GM18873 (cell line): ENCODE measurements around the gene KCNK15.

Source experiments
- ATAC-seq: cut with Tn5 transposase; IDR thresholded peaks from one replicate; pipeline ENCODE4 v1.9.1; 2021; ENCODE audit warnings: mild to moderate bottlenecking, moderate library complexity, moderate number of reproducible peaks; ENCODE audit not compliant: unreplicated experiment, low FRiP score

KCNK15 gene

DNA sequence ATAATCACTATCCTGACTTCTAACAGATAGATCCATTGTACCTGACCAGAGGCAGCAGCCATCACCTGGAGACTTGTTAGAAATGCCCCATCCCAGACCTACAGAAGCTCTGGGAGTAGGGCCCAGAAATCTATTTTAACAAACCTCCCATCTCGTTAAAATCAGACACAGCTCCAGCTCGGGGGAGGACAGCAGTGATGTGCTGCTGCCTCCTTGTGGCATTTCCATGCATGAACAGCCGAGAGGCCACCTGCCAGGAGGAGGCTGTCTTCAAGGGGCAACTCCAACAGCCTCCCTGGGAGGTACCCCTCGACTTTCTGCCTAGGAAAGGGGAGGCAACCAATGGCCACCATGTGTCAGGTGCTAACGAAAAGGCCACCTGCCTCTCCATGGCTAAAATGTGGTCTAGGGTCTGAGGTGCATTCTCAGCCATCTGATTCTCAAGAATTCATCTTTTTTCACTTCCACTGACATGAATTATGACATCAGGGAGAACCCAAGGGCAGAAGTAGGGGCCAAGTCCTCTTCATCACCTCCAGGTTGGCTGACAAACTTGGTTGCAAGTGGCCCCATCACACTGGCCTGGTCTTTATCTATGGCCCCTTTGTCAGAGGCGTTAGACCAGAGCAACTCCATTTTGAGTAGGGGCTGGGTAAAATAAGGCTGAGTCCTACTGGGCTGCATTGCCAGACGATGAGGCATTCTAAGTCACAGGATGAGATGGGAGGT is 12.2 kb upstream of the KCNK15 start:
- no peak for ATAC-seq

DNA sequence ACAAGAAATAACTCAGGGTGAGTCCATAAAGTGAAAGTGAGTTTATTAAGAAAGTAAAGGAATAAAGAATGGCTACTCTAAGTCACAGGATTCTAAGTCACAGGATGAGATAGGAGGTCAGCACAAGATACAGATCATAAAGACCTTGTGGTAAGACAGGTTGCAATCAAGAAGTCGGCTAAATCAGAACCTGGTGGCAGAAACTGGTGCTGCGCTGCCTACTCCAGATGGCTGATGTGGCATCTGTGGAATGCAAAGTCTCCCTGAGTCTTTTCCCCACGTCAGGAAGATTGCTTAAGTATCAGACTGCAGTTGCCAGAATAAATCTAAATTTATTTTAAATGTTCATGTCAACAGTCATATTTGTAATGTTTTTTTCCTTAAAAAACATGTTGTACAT is 10.7 kb upstream of the KCNK15 start:
- no peak for ATAC-seq

DNA sequence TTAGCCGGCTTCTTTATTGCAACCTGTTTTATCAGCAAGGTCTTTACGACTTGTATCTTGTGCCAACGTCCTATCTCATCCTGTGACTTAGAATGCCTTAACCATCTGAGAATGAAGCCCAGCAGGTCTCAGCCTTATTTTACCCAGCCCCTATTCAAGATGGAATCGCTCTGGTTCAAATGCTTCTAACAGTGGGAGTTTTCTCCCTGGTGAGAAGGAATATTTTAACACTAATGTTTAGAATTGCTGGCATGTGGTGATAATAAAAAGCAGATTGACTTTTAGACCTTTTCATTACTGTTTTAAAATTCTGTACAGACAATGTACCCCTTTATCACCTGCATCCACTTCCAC is 9.9 kb upstream of the KCNK15 start:
- no peak for ATAC-seq

DNA sequence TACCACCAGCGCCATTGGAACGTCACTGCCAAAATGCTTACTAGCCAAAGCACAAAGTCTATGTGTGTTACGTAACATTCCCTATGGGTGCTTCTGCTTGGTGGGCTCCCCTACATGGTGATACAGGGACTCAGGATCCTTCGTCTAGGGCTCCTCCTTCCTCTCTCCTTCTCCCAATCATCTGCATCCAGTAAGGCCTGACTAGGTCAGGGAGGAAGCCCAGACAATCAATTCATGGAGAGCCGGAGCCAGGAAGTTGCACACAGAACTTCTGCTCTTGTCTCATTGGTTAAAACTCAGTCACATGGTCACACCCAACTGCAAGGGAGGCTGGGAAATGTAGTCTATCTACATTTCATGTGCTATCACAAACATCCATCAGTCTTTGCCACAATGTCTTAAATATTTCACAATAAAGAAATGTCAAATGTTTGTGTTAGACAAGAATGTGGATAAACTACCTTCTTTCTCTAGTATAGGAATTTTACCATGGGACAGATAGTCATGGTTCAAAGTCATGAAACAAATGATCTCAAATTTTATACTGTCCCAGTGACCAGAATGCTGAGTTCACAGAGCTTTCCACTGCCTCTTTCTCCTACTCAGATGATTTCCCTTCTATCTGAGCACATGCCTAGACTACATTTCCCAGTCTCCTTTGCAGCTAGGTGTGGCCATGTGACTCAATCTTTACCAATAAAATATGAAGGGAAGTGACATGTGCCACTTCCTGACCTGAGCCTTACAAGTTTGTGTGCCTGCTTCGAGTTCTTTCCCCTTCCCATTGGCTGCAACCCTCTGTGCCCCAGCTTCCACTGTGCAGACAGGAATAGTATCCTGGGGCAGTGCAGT is 9.3 kb upstream of the KCNK15 start:
- ATAC-seq = no peak

DNA sequence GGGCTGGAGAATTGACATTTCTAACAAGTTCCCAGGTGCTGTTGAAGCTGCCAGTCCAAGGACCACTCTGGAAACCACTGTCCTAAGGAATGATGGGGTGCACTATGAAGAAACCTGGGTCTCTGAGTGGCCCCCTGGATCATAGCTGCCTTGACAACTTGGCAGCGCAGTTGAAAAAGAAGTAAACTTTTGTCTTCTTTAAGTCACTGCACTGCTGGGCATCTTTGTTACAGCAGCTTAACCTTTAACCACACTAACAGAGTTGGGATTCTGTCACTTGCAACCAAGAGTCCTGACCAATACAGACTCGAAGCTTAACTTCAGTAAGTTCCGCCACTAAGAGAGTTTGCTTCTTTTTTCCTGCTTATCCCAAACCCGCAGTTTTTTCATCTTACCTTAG is 8.5 kb upstream of the KCNK15 start:
- no peak for ATAC-seq

DNA sequence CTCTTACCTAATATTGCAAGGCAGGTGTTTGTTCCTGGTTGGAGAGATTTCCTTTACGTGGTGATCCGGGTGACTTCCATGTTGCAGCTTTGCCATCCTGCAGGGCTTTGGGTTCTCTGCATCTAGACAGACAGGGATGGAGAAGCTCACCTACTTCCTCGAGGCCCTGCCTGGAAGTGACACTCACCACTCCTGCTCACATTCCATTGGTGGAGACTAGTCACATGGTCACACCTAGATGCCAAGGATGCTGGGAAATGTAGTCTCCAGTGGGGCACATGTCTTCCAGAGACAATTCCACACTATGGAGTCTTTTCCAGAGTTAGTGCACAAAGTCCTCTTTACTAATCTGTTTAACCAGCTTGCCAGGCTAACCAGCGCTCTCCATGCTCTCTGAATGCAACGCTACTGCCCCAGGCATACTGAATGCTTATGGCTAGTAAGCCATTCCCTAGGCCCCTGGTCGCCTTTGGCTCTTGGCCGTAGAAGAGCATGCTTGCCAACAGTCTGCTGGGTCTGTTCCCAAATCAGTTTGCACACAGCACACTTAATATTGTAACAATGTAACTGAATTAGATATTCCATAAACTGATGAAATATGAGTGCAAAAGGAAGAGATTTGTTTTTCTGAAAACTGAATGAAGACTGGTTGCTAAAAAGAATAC is 6.7 kb upstream of the KCNK15 start:
- ATAC-seq = no peak

DNA sequence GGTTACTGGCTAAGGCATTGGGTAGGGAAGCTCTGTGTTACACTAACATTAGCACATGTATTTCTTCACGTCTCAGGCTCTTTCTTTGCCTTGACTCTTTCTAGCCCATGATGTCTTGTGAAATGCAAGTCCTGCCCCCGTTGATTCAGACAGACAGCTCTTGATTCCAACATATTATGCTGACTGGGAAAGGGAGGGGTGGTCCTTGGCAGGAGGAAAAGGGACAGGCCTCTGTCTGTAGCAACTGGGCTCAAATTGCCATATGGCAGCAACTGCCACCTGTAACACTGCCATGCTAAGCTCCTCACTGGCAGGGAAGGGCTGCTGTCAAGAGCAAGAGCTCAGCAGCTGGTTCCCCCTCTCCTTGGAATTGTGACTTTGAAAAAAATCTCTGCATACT is 5.7 kb upstream of the KCNK15 start:
- no peak for ATAC-seq

DNA sequence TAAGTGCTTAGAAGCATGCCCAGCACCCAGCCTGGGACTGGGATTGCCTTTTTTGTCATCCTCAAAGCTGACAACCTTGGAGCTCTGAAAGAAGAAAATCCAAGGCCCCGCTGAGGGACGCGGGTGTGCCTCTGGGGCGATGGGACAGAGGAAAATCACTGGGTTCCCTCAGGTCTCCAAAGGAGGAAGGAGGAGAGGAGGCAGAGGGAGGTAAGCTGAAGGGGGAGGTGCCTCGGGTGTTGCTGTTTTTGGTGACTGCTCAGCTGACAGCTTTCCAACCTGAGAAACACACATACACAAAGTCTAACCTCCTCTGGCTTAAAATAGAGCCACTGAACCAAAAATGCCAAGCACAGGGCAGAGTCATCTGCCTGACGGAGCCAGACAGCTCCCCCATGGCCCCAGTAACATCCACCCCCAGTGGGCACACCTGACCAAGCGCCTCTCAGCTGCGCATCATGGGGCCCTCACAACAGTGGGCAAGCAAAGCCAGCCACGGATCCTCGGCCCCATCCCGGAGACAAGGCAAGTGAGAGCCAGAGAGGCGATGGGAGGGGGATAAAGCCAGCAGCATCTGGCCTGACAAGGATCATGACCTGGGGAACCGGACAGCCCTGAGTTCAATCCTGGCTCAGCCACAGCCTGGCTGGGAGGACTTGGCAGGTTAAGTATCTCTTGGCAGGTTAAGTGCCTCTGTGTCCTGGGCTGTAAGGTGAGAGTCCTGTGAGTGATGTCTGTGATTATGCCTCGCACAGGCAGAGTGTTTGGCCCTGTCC is 3.2 kb upstream of the KCNK15 start:
- ATAC-seq = no peak

DNA sequence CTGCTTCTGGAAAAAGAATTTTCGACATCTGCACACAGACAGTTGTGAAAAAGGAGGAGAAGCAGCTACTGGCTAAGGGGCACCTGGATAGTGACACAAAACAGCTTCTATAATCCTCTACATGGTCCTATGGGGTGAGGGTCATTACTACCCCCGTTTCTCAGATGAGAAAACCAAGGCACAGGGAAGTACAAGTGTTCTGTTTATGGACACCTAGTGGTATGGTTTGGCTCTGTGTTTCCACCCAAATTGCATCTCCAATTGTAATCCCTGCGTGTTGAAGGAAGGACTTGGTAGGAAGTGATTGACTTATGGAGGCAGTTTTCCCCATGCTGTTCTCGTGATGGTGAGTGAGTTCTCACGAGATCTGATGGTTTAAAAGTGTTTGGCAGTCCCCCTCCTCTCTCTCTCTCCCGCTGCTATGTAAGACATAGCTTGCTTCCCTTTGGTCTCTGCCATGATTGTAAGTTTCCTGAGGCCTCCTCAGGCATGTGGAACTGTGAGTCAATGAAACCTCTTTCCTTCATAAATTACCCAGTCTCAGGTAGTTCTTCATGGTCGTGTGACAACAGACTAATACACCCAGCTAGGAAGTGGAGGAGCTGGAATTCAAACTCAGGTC is 2.5 kb upstream of the KCNK15 start:
- ATAC-seq = no peak

DNA sequence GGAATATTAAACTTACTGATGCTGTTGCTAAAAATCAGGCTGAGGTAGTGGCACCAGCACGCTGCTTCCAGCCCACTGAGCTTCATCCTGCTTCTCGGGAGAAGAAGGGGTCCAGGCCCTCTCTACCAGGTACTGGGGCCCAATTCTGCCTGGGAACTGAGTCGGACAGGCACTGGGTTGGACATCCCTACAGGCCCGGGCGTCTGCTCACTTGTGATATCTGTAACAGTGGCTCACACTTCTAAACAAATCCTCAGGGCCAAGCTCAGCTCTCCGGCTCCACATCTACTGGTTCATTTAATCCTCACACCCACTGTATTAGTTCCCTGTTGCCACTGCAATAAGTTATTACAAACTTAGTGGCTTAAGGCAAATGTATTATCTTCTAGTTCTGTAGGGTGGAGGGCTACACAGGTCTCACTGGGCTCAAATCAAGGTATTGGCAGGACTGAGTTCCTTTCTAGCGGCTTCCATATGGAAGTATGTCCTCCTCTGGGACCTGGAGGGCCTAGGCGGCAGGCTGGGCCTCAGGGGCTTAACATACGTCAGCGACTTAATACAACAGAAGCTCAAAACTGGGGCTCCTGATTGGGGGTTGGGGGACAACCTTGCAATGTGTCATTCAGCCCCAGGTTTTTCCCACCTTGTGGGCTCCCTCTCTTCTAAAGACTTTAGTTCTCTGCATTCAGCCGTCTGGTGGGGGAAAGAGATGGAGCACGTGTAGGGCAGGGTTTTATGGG is 1.6 kb upstream of the KCNK15 start:
- no peak for ATAC-seq

DNA sequence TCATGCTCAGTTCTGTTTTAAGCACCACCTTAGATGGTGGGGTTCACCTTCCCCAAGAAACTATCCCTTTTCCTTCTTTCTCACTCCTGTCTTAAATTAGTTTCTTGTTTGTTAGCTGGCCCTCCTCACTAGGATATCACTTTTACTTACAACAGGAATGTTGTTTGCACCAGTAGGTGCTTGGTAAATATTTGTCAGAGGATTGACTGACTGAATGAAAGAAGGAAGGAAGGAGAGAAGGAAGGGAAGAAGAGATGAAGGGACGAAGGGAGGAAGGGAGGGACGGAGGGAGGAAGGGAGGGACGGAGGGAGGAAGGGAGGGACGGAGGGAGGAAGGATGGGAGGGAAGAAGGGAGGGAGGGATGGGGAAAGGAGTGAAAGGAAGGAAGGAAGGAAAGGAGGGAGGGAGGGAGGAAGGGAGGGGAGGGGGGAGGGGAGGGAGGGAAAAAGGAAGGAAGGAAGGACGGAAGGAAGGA is 505 bp upstream of the KCNK15 start:
- ATAC-seq = no peak

DNA sequence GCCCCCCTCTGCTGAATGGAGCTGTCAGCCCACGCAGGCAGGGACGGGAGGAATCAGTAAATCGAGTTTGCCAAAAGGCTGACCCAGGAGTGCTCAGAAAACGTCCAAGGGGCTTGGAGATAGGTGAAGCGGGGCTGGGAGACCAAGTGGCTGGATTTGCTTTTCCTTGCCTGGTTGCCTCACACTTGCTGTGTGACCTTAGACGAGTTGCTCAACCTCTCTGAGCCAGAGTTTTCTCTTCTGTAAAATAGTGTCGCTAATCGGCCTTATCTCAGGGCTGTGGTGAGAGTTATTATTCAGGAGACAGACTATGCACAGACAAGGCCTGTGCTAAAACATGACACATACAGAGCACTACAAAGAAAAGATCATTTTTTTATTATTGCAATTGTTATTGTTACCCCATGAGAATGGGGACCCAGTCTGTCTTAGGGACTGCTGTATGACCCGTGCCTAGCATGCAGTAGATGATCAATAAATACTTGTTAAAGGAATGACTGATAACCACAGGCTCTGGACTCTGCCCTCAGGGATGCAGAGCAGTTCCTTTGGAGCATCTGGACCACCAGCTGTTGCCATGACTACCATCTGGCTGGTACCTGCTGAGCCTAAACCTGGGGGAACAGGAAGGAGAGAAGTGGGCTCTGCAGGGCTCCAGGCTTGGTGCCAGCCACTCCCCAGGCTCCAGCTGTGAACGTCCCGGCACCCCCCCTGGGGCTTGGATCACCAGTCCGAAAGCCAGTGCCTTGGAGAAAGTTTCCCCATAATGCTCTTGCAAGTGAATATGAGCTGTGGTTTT is 901 bp downstream of the KCNK15 start:
- ATAC-seq = no peak

DNA sequence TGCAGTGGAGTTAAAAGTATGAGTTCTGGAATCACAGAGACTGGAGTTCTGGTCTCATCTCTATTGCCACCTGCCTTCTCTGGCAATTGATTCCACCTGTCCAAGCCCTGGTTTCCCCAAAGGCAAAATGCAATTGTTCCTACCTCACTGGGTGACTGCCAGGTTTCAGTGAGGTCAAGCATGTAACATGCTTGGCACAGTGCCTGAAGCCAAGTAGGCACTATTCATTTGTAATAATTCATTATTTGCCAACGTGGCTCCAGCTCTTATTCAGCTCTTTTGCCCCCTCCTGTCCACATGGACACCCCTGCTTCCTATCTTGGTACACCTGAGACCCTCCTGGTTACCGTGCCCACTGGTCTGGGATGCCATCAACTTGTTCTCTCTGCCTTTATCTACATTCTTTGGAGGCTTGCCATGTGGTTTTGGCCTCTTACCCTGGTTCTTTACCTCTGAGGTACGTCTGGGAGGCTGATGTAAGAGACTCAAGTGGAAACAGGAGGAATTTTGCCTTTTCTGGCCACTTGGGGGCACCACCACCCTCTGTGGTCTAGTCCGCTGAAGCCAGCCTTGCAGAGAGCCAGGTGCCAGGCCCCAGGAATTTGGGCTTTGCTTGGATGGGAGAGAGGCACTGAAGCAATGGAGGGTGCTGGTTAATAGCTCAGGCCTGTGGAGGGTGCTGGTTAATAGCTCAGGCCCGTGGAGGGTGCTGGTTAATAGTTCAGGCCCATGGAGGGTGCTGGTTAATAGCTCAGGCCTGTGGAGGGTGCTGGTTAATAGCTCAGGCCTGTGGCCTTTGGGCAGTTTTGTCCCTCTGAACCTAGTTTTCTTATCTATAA is 1.7 kb downstream of the KCNK15 start:
- ATAC-seq = no peak

DNA sequence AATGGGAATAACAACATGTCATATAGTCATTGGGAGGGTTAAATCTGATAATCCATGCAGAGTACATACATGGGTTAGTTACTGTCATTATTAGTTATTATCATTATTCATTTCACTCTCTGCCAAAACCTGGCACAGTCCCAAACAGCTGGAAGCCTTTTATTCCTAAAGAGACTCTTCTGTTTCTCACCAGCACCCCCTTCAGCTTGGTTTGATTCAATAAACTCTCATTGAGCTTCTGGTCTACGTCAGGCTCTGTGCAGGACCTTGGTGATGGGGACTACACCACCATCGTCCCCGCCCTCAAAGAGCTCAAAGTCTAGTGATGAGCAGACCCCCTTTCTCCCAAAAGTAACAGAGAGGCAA is 2.3 kb downstream of the KCNK15 start:
- no peak for ATAC-seq

DNA sequence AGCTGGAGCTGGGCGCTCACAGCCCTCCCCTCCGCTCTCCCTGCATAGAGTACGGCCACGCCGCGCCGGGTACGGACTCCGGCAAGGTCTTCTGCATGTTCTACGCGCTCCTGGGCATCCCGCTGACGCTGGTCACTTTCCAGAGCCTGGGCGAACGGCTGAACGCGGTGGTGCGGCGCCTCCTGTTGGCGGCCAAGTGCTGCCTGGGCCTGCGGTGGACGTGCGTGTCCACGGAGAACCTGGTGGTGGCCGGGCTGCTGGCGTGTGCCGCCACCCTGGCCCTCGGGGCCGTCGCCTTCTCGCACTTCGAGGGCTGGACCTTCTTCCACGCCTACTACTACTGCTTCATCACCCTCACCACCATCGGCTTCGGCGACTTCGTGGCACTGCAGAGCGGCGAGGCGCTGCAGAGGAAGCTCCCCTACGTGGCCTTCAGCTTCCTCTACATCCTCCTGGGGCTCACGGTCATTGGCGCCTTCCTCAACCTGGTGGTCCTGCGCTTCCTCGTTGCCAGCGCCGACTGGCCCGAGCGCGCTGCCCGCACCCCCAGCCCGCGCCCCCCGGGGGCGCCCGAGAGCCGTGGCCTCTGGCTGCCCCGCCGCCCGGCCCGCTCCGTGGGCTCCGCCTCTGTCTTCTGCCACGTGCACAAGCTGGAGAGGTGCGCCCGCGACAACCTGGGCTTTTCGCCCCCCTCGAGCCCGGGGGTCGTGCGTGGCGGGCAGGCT is 4.6 kb downstream of the KCNK15 start:
- ATAC-seq = no peak

DNA sequence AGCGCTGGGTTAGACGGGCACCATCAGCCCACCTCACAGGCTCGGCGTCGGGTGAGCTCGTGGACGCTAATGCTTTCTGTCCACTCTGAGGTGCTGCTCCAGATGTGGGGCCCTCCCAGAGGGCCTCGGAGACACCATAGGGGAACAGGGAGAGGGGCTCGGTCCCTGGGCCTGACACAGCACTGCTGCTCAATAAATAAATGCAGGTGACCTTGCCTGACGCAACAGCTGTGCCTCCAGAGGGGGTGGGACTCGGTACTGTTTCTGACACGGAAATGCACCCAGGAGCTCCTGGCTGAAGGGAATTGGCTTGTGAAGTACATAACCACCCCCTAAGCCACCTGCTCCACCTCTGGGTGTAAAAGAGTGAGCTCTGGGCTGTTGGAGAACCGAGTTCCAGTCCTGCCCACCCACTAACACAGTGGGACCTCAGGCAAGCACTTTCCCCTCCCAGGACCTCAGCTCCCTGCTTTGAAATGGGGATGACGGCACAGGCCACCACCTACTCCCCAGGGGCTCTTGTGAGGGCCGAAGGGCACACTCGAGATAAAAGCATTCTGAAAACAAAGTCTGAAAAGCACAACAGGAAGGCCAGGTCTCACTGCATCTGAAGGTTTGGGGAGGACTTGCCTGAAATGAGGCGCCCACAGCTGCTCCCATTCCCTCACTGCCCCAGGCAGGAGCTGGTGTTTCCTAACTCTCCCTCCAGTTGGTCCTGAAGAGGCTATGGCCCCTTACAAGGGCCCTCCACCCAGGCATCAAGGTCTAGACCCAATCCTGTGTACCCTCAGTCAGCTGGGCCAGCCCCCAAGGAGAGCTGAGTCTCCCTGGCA is 6.7 kb downstream of the KCNK15 start:
- no peak for ATAC-seq
